ENCODE data around the gene ST6GALNAC5. TPM values are rescaled to one million over a fixed set of nuclear protein-coding genes. Genes with fewer than 3 reads are reported as not detected.

Gene ST6GALNAC5
- total RNA-seq, 3 donors from 2014 or later (not counting 1 experiment from before 2014, with no cell fraction given), result not detected

GRCh38 chr1:77096496-77097255 lies 229.4 kb downstream of the ST6GALNAC5 start:
- H3K36me3 ChIP-seq (ENCODE audit: control insufficient read depth, insufficient read depth, low read length), result no peaks in the 10 kb centered on the region
- TF ChIP-seq, protein P1, sequence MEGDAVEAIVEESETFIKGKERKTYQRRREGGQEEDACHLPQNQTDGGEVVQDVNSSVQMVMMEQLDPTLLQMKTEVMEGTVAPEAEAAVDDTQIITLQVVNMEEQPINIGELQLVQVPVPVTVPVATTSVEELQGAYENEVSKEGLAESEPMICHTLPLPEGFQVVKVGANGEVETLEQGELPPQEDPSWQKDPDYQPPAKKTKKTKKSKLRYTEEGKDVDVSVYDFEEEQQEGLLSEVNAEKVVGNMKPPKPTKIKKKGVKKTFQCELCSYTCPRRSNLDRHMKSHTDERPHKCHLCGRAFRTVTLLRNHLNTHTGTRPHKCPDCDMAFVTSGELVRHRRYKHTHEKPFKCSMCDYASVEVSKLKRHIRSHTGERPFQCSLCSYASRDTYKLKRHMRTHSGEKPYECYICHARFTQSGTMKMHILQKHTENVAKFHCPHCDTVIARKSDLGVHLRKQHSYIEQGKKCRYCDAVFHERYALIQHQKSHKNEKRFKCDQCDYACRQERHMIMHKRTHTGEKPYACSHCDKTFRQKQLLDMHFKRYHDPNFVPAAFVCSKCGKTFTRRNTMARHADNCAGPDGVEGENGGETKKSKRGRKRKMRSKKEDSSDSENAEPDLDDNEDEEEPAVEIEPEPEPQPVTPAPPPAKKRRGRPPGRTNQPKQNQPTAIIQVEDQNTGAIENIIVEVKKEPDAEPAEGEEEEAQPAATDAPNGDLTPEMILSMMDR (IDR thresholded peaks at IDR 0.05), result no peak
- H3K27me3 Mint-ChIP-seq (ENCODE audit: low read depth in 2 of 2), result no peaks in the 10 kb centered on the region
- H3K9me3 Mint-ChIP-seq, result no peaks in the 10 kb centered on the region
- DNase-seq (no peak), ATAC-seq (no peak)
- no peak overlapping the region for H3K27ac Mint-ChIP-seq
- no peaks in the 10 kb centered on the region for H3K4me1 ChIP-seq (ENCODE audit: control insufficient read depth, insufficient read depth, low read length)
- H3K36me3 Mint-ChIP-seq, result no peaks in the 10 kb centered on the region
- WGBS (ENCODE audit: insufficient coverage), result 91% methylated on average over 5 of the region's 9 CpGs
- intact Hi-C loops (cut with micrococcal nuclease), result no loop called here
- no peak overlapping the region for H3K27ac ChIP-seq (ENCODE audit: low read length)
- no peaks in the 10 kb centered on the region for H3K27me3 ChIP-seq (ENCODE audit: control insufficient read depth, insufficient read depth, low read length)
- no peak overlapping the region for H3K4me3 Mint-ChIP-seq
- no peaks in the 10 kb centered on the region for H3K4me1 Mint-ChIP-seq
- no peaks in the 10 kb centered on the region for H3K9me3 ChIP-seq (ENCODE audit: control insufficient read depth, insufficient read depth, low read length)
- H3K4me3 ChIP-seq (ENCODE audit: low read length), result no peak overlapping the region

DNA sequence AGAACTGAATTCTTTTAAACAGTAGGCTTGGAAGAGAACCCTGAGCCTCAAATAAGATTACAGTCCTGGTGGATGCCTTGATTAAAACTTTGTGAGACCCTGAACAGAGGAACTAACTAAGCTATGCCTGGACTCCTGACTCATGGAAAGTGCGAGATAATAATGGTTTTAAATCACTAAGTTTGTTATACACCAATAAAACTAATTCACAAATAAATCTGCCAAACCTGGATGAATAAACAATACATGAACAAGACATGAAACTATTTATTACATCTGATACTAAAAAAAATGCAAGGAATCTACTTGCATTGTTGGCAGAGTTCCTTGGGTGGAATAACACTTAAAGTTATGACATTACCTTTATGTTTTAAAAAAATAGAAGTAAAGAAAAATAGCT lies 233.6 kb downstream of the ST6GALNAC5 start:
- Mint-ChIP-seq H3K4me1 (no peaks in the 10 kb centered on the region), H3K36me3 (no peaks in the 10 kb centered on the region), H3K27ac (no peak overlapping the region), H3K27me3 (ENCODE audit: low read depth in 2 of 2) (no peaks in the 10 kb centered on the region), H3K9me3 (no peaks in the 10 kb centered on the region), H3K4me3 (no peak overlapping the region)
- no peak overlapping the region for H3K27ac ChIP-seq (ENCODE audit: low read length)
- H3K4me1 ChIP-seq (ENCODE audit: control insufficient read depth, insufficient read depth, low read length), result no peaks in the 10 kb centered on the region
- H3K27me3 ChIP-seq (ENCODE audit: control insufficient read depth, insufficient read depth, low read length), result no peaks in the 10 kb centered on the region
- no peak overlapping the region for H3K4me3 ChIP-seq (ENCODE audit: low read length)
- DNase-seq, result no peak
- TF ChIP-seq, protein P1 (IDR thresholded peaks at IDR 0.05), result no peak
- H3K9me3 ChIP-seq (ENCODE audit: control insufficient read depth, insufficient read depth, low read length), result no peaks in the 10 kb centered on the region
- WGBS (ENCODE audit: insufficient coverage), result no CpG with 5 or more reads among the region's 1 CpG
- intact Hi-C loops (cut with micrococcal nuclease), result no loop called here
- no peak for ATAC-seq
- H3K36me3 ChIP-seq (ENCODE audit: control insufficient read depth, insufficient read depth, low read length), result no peaks in the 10 kb centered on the region

- H3K36me3 Mint-ChIP-seq, result peaks cover 1% of the 10 kb centered on the region
- WGBS (ENCODE audit: insufficient coverage), result 94% methylated on average over 4 of the region's 4 CpGs
- no peaks in the 10 kb centered on the region for H3K9me3 ChIP-seq (ENCODE audit: control insufficient read depth, insufficient read depth, low read length)
- intact Hi-C loops (cut with micrococcal nuclease), result no loop called here
- TF ChIP-seq, protein P1 (IDR thresholded peaks at IDR 0.05), result no peak
- no peaks in the 10 kb centered on the region for H3K4me1 Mint-ChIP-seq
- ATAC-seq (no peak), DNase-seq (no peak)
- no peak overlapping the region for H3K27ac ChIP-seq (ENCODE audit: low read length)
- H3K27me3 ChIP-seq (ENCODE audit: control insufficient read depth, insufficient read depth, low read length), result no peaks in the 10 kb centered on the region
- no peak overlapping the region for H3K4me3 ChIP-seq (ENCODE audit: low read length)
- no peak overlapping the region for H3K4me3 Mint-ChIP-seq
- H3K27ac Mint-ChIP-seq, result no peak overlapping the region
- no peaks in the 10 kb centered on the region for H3K27me3 Mint-ChIP-seq (ENCODE audit: low read depth in 2 of 2)
- H3K4me1 ChIP-seq (ENCODE audit: control insufficient read depth, insufficient read depth, low read length), result no peaks in the 10 kb centered on the region
- no peaks in the 10 kb centered on the region for H3K9me3 Mint-ChIP-seq
- no peaks in the 10 kb centered on the region for H3K36me3 ChIP-seq (ENCODE audit: control insufficient read depth, insufficient read depth, low read length)
Observed at GRCh38 chr1:77103486-77103885, 236.2 kb downstream of the ST6GALNAC5 start.

DNA sequence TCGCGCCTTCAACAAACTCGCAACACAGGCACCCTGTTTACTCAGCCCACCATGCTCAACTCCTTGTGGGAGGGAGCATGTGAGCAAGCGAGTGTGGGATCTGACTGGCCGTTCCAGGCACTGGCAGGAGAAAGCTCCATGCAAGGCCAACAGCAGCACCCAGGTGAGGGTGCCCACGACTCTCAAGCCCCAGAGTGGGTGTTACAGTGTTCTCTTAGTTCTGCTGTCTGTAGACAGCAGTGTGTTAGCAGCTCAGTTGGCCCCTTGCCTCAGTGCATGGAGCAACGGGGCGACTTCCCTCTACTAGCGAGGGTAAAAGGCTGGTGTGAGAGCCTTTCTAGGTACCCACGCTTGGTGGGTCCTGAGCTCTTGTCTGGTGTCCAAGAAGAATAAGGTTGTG lies 237.4 kb downstream of the ST6GALNAC5 start:
- intact Hi-C loops (cut with micrococcal nuclease), result no loop called here
- H3K27ac Mint-ChIP-seq, result no peak overlapping the region
- WGBS (ENCODE audit: insufficient coverage), result 92% methylated on average over 10 of the region's 10 CpGs

More for the DNA sequence above, 237.4 kb downstream of the ST6GALNAC5 start:
- H3K4me1 Mint-ChIP-seq, result no peaks in the 10 kb centered on the region
- no peaks in the 10 kb centered on the region for H3K9me3 ChIP-seq (ENCODE audit: control insufficient read depth, insufficient read depth, low read length)
- H3K4me1 ChIP-seq (ENCODE audit: control insufficient read depth, insufficient read depth, low read length), result no peaks in the 10 kb centered on the region
- TF ChIP-seq, protein P1 (IDR thresholded peaks at IDR 0.05), result no peak
- H3K27me3 ChIP-seq (ENCODE audit: control insufficient read depth, insufficient read depth, low read length), result no peaks in the 10 kb centered on the region
- DNase-seq, result no peak
- H3K4me3 ChIP-seq (ENCODE audit: low read length), result no peak overlapping the region
- H3K27ac ChIP-seq (ENCODE audit: low read length), result no peak overlapping the region
- H3K36me3 Mint-ChIP-seq, result peaks cover 7% of the 10 kb centered on the region
- no peaks in the 10 kb centered on the region for H3K9me3 Mint-ChIP-seq
- H3K36me3 ChIP-seq (ENCODE audit: control insufficient read depth, insufficient read depth, low read length), result no peaks in the 10 kb centered on the region
- no peak overlapping the region for H3K4me3 Mint-ChIP-seq
- ATAC-seq, result no peak
- H3K27me3 Mint-ChIP-seq (ENCODE audit: low read depth in 2 of 2), result no peaks in the 10 kb centered on the region
